ENCODE data around the gene PLCH2.

PLCH2 gene

DNA sequence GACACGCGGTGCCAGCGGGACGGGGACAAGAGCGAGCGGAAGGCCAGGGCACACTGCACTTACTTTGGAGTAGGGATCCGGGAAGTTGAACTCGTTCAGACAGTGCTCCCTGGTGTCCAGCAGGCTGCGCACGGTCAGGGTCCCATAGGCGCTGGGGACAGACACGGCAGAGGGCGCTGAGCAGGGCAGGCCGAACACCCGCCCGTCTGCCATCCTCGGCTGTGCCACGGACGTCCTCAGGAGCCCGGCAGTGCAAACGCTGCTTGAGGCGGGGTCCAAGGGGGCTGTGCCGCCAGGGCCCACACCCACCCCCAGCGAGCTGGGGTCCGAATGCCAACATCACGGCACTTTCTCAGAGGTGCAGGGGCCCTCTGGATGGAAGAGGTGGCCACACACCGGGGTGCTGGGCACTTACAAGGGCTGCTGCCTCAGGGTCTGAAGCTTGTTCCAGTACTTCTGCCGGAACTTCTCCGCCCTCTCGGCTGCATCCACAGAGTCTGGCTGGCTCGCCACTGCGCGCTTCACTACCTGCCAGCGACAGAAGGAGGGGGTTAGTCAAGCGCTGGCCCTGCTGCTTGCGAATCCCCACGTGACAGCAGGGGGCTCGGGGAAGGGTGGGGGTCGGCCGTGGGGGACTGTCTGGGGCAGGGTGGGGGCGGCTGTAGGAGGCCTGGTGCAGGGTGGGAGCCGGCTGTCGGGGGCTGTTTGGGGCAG lies 38.0 kb downstream of the PLCH2 start:
- no peak for DNase-seq (ENCODE audit: low read depth in 2 of 2)

DNA sequence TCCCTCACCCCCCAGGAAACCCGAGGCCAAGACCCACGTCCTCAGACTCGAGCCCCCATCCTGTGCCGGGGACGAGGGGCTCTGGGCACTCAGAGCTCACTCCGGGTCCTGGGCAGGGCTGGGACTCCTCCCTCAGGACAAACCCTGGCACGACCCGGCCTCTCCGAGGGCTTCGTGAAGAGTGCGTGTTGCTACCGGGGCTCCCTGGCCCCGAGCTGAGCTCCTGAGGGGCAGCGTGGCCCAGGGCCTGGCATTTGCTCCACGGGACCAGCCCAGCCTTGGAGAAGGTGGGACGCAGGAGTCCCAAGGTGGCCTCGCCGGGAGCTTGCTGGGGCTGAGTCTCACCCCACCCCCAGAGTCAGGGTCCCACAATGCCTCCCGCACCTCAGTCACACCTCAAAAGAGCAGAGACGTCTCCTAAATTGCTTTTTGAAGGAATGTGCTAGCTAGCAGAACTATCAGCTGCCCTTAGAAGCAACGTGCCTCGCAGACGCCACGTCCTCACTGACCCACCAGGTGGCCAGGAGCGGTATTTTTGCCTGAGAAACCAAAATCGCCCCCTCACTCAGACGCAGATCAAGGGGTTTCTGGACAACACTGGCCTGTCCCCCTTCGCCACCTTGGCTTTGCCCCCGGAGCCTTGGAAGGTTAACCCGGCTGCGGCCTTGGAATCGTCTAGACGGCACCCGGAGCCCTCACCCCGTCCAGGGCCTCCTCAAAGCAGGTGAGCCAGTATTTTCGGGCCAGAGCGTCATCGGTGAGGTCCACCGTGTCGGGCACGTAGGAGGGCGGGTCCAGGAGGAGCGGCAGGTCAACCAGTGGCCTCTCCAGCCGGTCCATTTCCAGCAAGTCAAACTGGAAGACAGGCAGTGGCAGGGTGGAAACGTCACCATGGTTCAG lies 39.0 kb downstream of the PLCH2 start:
- no peak for DNase-seq (ENCODE audit: low read depth in 2 of 2)

DNA sequence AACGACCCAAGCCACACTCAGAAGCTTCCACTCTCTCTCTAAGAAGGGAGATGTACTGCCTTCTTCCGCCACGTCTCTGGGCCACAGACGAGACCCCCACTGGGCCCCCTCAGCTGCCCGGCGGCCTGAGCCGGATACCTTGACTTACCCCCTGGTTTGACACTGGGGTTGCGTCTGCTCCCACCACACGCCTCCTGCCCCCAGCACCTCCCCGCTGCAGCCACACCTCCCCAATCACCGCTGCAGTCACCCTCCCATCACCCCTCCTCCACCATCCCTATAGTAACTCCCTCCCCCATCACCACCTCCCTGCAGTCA lies 39.6 kb downstream of the PLCH2 start:
- no peak for DNase-seq (ENCODE audit: low read depth in 2 of 2)

DNA sequence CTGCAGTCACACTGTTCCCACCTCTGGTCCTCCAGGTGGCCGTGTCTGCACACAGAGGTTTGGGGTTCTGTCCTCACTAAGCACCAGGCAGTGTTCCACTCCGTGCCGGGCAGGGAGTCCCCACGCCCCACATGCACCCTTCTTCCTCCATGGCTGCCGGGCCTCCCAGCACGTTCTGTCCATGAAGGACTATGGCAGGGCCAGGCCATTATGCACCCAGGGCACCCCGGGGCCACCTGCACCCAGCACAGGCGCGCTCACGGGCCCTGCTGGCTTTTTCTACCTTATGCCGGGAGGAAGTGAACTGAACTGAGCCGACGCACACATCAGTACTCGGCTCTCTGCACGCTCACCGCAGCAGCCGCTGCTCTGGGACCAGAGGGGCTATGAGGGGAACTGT lies 40.0 kb downstream of the PLCH2 start:
- no peak for DNase-seq (ENCODE audit: low read depth in 2 of 2)

DNA sequence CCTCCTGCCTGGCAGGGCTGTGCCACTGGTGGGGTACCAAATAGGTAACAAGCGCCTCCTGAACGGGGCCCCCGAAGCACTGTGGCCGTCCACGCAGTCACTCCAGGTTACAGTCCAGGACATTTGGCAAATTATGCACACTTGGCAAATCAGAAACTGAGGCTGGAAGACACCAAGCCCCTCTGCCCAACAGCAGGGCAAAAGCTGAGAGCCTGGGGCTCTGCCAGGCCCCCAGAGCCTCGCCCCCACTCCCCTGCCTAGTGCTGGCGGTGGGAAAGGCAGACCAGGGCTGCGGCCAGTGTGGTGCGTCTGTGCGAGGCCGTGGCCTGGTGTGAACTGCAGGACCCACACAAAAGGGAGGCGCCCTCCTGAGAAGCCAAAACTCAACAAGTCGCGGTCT lies 40.9 kb downstream of the PLCH2 start:
- DNase-seq (ENCODE audit: low read depth in 2 of 2), result no peak

DNA sequence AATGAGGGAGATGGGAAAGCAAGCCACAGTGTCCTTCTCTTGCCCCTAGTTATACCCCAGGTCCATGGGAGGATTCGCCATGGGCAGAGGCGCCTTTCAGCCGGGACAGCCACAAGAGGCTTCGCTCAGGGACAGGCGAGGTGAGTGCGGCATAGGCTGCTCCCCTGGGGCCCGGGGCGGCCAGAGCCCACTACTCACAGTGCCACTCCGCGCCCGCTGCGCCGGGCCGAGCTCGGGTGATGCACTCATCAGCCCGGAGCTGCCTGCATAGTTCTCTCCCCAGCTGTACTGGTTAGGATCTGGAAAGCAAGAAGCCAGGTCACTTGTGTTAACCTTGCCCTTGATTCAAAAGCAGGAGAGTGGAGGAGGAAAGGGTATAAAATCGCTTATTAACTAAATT lies 41.9 kb downstream of the PLCH2 start:
- no peak for DNase-seq (ENCODE audit: low read depth in 2 of 2)

DNA sequence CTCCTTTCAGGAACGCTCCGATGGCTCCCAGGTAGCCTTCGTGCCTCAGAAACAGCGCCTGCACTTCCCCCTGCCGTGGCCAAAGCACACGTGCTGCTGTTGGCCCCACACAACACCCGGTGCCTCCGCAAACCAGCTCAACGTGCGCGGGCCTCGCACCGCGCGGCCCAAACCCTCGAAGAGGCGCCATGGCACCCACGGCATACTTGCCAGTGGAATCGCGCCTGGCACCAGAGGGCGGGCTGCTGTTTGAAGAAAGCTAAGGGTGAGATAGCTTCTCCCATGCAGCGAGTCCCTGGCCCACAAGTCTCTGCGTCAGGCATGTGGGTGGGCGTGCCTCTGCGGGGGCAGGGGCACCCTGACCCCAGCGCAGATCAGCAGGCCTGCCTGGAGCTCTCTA lies 42.4 kb downstream of the PLCH2 start:
- DNase-seq (ENCODE audit: low read depth in 2 of 2), result no peak

DNA sequence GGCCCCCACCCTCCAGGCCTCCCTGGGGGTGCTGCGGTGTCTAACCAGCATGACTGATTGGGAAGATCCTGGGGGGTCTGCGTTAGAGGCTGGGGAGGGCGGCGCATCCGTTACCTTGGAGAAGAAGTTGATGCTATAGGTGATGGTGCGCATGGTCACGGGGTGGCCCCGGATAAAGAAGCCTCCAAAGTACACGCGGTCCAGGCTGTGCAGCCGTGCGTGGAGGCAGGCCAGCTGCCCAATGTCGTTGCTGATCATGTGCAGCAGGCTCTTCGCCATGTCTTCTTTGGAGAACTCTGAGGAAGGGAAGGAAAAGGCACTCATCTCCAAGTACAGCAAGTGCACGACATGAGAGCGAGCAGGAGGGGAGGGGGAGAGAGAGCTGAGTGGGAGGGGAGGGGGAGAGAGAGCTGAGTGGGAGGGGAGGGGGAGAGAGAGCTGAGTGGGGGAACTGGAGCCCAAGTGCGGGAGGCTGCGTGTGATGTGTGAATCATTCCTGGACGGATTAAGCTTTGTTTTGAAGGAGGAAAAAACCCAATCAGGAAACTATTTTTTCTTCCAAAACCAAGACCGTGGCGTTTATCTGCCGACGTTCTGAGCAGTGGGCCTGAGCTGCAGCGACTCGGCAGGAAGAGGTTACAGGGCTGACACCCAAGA lies 43.1 kb downstream of the PLCH2 start:
- DNase-seq (ENCODE audit: low read depth in 2 of 2), result no peak

DNA sequence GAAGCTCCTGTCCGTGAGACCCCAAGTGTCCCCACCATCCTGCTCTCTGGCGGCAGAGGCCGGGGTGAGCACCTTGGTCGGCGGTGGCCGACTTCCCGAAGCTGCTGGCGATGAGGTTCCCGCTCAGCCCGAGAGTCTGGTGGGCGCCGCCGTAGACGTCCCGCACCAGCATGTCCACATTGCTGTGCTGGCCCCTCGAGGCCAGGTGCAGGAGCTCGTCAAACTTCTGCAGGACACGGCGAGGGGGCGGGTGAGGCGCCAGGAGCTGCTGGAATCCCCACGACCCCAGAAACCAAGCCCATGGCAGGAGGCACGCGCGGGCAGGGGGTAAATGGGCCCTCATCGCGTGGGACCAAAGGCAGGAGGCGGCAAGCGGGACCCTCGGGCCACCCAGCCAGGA lies 43.6 kb downstream of the PLCH2 start:
- DNase-seq (ENCODE audit: low read depth in 2 of 2), result no peak

DNA sequence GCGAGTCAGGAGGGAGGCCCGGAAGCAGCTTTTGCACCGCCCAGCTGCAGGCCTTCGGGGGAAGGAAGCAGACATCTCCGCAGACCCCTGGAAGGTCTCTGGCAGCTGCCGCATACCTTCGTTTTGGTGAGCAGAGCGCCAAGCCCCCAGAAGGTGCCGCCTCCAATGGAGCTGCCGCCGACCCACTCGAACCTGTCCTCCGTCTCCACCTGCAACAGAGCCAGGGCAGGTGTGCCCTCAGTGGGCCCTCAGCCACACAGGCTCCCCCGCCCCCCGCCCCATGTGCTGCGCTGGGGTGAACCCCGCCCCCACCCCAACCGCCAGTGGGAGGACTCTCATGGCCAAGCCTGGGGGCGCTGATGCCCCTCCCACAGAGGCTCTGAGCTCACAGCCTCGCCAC lies 44.1 kb downstream of the PLCH2 start:
- DNase-seq (ENCODE audit: low read depth in 2 of 2), result no peak

DNA sequence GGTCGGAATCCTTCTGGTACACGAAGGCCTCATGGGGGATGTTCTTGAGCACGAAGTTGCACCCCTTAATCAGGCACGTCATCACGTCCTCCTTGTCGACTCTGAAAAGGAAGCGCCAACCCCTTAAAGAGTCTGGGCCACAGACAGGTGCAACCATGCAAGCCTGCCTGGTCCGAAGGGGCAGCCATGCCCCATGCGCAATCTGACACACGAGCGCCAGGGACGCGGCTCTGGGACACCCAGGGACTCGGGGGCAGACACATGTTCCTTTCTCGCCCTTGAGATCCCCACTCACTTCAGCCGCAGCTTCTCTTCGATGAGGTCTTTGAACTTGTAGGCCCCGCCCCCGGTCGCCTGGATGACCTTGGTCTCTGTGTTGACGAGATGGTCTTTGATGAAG lies 44.7 kb downstream of the PLCH2 start:
- no peak for DNase-seq (ENCODE audit: low read depth in 2 of 2)

DNA sequence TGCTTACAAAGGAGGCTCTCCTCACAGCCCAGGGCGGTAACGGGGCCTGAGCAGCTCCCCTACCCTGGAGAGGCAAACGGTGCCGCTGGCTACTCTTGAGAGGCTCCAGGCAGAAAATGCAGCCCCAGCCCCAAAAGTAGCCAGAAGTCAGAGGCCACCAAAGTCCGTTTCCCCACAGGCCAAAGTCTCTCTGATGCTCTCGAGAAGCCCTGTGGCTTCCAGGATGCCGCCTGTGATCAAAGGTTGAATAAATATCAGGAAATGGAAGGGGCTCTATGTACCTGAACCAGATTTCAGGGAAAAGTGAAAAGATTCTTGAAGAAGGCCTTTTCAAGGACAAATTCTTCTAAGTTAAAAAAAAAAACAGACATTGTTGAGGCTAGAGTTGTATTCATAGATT lies 46.1 kb downstream of the PLCH2 start:
- DNase-seq (ENCODE audit: low read depth in 2 of 2), result no peak

DNA sequence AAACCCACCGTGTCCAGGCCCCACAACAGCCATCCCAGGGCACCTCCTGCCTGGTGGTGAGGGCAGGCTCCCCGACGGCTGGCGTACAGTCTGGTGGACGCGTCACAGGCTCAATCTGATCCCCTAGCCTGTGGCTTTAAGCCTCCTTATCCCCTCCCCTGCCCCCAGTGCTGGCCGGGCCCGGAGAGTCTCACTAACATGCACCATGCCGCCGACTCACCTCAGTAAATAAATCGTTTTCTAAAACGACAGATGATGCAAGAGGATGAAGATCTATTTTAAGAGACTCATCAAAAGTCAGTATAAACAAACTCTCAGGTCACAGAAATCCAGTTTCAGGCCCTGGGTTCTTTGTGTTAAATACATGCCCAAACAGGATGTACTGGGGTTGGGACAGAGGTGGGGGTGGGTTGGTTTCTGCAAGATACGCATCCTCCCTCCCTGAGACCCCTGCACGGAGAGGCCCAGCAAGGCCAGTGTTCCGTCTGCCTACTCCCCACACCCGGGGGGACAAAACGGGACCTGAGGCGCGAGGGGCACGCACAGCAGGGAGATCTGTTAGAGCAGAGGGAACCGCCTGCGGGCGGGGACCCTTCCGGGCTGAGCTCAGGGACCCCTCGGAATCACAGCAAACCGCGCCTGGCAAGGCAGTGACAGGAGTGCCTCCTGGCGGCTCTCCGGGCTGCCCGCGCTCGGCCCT lies 47.3 kb downstream of the PLCH2 start:
- no peak for DNase-seq (ENCODE audit: low read depth in 2 of 2)

DNA sequence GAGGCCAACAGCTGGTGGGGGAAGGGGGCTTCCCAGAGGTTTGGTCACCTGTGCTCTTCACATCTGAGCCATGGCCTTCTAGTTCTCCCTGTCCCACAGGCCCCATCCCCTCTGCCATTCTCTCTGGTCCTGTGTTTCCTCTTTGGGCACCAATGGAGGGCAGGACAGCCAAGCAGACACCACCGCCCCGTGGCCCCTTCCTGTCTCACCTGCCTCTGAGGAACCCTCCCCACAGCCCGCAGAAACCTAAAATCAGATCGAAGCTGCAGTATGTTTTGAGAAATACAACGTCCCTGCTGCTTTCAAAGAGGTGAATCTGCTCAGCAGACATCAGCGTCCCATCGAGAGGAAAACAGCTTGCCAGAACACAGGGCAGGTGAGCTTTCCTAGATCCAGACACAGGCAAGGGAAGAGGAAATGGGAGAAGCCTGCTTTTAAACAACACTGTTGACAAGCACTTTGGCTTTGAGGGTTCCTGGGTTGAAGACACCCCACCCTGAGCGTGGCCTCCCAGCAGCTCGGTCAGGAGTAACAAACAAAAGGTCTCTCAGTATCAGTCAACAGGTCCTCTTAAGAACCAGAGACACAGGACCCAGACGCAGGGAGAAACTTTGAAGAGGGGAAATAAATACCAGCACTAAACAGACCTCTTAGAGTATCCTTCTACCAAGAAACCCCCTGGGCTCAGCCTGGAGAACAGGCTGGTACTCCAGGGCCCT lies 48.0 kb downstream of the PLCH2 start:
- DNase-seq (ENCODE audit: low read depth in 2 of 2), result no peak

DNA sequence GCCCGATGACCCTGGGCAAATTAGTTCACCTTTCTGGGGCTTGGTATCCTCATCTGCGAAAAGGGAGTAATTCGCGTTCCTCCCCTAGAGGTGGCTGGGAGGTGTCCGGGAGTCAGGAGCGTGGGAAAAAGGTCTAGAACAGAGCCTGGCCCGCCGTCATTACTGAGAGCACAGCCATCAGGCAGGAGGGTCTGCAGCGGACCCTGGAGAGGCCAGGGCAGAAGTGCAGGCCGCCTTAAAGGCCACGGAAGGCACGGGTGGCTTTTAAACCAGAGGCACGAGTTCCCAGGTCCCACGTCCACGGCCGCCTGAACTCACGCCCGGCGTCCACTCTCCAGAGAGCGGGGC lies 49.5 kb downstream of the PLCH2 start:
- no peak for DNase-seq (ENCODE audit: low read depth in 2 of 2)

DNA sequence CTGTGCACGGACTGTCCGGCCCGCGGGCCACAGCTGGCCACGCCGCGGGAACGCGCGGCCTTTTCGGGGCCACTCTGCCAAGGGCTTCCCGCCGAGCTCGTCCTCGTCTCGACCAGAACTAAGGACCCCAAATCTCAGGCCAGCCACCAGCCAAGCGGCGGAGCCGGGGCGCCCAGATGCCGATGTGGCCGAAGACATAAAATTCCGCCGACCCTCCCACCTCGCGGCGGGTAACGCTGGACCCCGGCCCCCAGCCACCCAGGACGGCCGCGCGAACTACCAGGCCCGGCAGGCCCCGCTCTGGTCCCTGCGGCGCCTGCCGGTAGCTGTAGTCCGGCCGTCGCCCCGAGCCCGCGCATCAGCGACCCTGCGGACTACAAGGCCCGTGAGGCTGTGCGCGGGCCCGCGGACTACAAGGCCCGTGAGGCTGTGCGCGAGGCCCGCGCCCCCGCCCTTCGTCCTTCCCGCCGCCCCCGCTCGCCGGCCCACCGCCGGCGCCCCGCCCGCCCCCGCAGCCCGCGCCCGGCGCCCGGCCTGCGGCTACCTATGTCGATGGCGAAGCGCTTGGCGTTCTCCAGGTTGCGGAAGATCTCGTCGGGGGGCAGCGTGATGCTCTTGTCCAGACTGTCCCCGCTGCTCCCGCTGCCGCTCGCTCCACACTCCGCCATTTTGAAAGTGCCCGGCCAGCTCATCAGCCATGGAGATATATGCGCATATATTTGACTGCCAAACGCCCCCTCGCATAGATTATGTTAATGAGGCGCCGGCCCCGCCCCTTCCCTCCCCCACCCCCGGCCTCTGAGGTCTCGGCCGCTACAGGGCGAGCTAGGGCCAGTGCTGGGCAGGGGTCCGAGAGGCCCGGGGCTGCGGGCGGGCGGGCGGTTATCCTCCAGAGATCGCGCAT lies 50.1 kb downstream of the PLCH2 start, which contains the start of gene PANK4:
TSS of gene PANK4 (minus strand) at position 677 of the 904 bp plus-strand sequence. CDS start at position 668, 9 bp downstream.
- DNase-seq (ENCODE audit: low read depth in 2 of 2), result peak; percentile 69 to 73

DNA sequence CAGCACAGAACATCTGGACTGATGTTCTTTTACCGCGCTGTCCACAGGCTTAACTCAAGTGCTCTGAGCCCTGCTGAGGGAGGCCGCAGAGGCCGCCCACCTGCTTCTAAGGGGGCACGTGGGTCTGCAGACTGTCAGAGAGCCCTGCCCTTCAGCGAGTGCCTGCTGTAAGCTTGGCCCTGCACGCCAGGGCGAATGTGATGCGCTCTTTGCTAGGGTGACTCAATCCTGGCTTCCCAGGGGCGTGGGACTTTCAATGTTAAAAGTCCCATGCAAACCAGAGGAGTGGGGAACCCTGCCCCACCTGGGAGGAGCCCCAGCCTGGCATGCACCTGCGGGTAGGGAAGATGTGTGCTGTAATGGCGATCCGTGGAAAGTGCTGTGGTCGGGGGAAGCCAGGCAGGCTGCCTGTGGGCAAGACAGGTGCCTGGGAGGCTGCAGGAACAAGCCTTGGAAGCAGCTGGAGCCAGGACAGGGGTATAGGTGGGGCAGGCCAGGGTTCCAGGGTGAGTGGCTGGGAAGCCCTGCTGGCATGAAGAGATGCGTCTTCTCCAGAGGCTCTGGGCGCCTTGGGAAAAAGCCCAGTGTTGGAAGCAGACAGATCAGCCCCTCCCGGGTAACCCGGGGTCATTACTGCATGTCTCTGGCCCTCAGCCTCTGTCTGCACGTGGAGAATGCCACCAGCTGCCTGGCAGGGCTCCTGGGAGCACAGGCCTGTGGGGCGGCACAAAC lies 50.9 kb downstream of the PLCH2 start:
- DNase-seq (ENCODE audit: low read depth in 2 of 2), result no peak

DNA sequence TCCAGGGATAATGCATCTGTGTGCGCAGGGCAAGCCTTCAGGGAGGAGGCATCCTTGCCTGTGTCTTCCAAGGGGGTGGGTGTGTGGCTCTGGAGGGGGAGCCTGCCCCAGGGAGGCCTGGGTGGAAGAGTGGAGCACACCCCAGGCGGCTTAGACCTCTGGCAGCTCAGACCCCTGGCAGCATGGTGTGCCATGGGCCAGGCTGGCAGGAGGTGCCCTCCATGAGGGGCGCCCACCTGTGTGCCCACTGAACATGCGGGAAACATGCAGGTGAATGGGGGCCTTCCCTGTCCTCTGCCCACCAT lies 51.4 kb downstream of the PLCH2 start:
- no peak for DNase-seq (ENCODE audit: low read depth in 2 of 2)

DNA sequence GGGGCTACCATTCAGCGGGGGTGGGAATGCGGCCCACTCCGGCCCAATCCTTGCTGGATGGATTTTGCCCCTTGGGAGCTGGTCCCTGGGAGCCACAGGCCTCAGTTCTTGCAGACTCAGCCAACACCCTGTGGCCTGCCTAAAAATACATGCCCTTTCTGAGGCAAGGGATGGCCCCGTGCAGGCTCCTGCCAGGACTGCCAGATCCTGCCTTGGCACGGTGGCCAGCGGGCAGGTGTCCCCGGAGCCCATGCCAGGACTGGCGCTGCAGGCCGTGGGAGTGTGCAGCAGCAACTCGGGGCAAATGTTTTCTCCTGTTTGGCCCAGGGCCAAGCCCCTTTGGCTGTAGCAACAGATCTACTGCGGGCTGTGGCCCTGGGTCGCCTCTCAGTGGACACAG lies 51.9 kb downstream of the PLCH2 start:
- DNase-seq (ENCODE audit: low read depth in 2 of 2), result no peak

DNA sequence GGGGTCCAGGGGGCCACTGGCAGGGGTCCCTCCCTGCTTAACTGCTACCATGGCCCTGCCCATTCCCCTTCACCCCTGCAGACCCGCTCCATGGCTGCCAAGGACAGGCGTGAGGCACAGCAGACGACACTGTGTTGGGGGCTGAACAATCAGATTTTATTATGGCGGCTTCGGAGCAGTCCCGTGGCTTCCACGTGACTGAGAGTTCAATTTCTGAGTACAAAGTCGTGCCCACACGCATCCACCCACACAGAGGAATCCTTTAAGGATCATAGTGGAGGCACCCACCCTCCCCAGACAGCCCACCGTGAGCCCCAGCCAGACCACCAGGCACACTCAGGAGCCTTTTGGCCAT lies 52.5 kb downstream of the PLCH2 start:
- DNase-seq (ENCODE audit: low read depth in 2 of 2), result no peak

Measured in fibroblast of skin of left biceps (primary cell).